Epithelial cell of prostate (primary cell): ENCODE measurements around the gene GOLGB1.

ENCODE experiments used
- DNase-seq: peaks from one replicate; pipeline ENCODE4 v3.0.0-alpha.2; 2011; ENCODE audit warnings: low read depth, low spot score
- H3K27ac ChIP-seq: fragments of 450-650 bp; 2 replicates; pipeline ENCODE4 v1.5.1; 2017; ENCODE audit warnings: mild to moderate bottlenecking

GOLGB1 gene

GRCh38 chr3:121648219-121648958 is 101.2 kb downstream of the GOLGB1 start:
- H3K27ac ChIP-seq = no peak overlapping the region

GRCh38 chr3:121645054-121645453 is 104.5 kb downstream of the GOLGB1 start:
- no peak overlapping the region for H3K27ac ChIP-seq
- no peak for DNase-seq

More at GRCh38 chr3:121648219-121648958, 101.2 kb downstream of the GOLGB1 start:
- no peak for DNase-seq

- no peak overlapping the region for H3K27ac ChIP-seq
- no peak for DNase-seq
Observed at GRCh38 chr3:121642601-121643314, 106.8 kb downstream of the GOLGB1 start.

GRCh38 chr3:121641127-121641526 is 108.4 kb downstream of the GOLGB1 start:
- no peak overlapping the region for H3K27ac ChIP-seq
- no peak for DNase-seq

GRCh38 chr3:121637922-121638321 is 111.6 kb downstream of the GOLGB1 start:
- H3K27ac ChIP-seq = no peak overlapping the region
- DNase-seq = no peak

- H3K27ac ChIP-seq = no peak overlapping the region
Observed at GRCh38 chr3:121630355-121630754, 119.2 kb downstream of the GOLGB1 start.

GRCh38 chr3:121629601-121630000 is 119.9 kb downstream of the GOLGB1 start:
- no peak overlapping the region for H3K27ac ChIP-seq
- no peak for DNase-seq

More at GRCh38 chr3:121630355-121630754, 119.2 kb downstream of the GOLGB1 start:
- no peak for DNase-seq

GRCh38 chr3:121627622-121628021 is 121.9 kb downstream of the GOLGB1 start:
- DNase-seq = no peak
- H3K27ac ChIP-seq = no peak overlapping the region

GRCh38 chr3:121627211-121627610 is 122.3 kb downstream of the GOLGB1 start:
- H3K27ac ChIP-seq = no peak overlapping the region
- DNase-seq = no peak

GRCh38 chr3:121626495-121626894 is 123.0 kb downstream of the GOLGB1 start:
- no peak for DNase-seq
- no peak overlapping the region for H3K27ac ChIP-seq

GRCh38 chr3:121624147-121624899 is 125.2 kb downstream of the GOLGB1 start:
- no peak for DNase-seq
- no peak overlapping the region for H3K27ac ChIP-seq

GRCh38 chr3:121621491-121621890 is 128.1 kb downstream of the GOLGB1 start:
- DNase-seq = no peak
- H3K27ac ChIP-seq = no peak overlapping the region

- DNase-seq = no peak
- no peak overlapping the region for H3K27ac ChIP-seq
Observed at GRCh38 chr3:121619691-121620090, 129.8 kb downstream of the GOLGB1 start.
